GM12891 (cell line): ENCODE data around the gene MAD1L1.

Source experiments
- PAX5 ChIP-seq: IDR thresholded peaks from 2 replicates; pipeline ENCODE4 v1.6.1; 2011; ENCODE audit warnings: low read length, moderate library complexity, mild to moderate bottlenecking; ENCODE audit not compliant: insufficient read depth, severe bottlenecking
- POLR2A ChIP-seq: IDR thresholded peaks from 2 replicates; pipeline ENCODE4 v1.6.1; 2011; ENCODE audit warnings: low read depth, low read length, control low read depth
- POLR2AphosphoS5 ChIP-seq: IDR thresholded peaks from 2 replicates; pipeline ENCODE4 v1.6.1; 2011; ENCODE audit warnings: low read depth, low read length, control low read depth
- SPI1 ChIP-seq: IDR thresholded peaks from 2 replicates; pipeline ENCODE4 v1.6.1; 2011; ENCODE audit warnings: low read depth, low read length, control low read depth
- TAF1 ChIP-seq: IDR thresholded peaks from 2 replicates; pipeline ENCODE4 v1.6.1; 2011; ENCODE audit warnings: low read depth, low read length, control low read depth

DNA sequence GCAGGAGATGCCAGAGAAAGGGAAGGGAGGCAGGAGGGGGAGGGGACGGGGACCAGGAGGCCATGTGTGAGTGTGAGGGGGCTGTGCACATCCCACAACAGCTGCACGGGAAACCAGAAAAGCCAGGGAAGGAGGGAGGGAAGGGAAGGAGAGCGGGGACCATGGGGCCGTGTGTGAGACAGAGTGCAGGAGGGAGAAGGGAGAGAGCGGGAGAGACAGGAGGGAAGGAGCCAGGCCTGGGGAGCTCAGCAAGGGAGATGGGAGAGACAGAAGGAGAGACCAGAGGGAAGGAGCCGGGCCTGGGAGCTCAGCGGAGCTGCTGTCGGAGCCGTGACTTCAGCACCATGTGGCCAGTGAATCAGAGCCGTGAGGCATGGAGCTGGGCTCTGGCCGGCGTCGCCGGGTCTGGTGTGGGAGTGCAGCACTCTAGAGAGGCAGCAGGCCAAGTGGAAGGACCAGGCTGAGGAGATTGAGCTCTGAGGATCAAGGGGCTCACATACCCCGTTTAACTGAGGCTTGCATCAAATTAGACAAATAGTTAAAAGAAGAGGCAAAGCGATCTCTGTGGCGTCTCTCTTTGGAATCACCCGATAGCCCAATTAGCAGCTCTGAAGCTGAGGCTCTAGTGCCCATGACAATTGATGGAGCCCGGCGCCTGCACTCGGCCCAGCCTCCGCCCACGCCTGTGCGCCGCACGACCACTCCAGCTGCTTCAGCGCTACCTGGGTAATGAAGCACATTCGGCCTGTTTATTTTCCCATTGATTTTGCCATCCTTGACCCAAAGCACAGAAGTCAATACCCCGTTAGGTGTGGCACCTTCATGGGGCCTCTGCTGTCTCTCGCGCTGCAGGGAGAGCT is 150.4 kb downstream of the MAD1L1 start:
- no peak for TF ChIP-seq POLR2AphosphoS5
- no peak for TF ChIP-seq TAF1
- TF ChIP-seq POLR2A = no peak
- TF ChIP-seq SPI1 = no peak
- no peak for TF ChIP-seq PAX5
